IMR-90 (cell line): ENCODE data around the gene SERPINB10. TPM values are rescaled to one million over a fixed set of nuclear protein-coding genes. Genes with fewer than 3 reads are reported as not detected.

Experiments
- ATAC-seq: fragments of 200-7000 bp; cut with Tn5 transposase; 2 replicates; pipeline ENCODE4 v1.9.1; 2020; ENCODE audit warnings: low read depth, mild to moderate bottlenecking, moderate library complexity
- BruUV-seq: library from RNA; stranded (reverse); fragments of 400-500 nt; replicated peaks from 2 replicates; lab custom pipeline; 2021; lab: Mats Ljungman, UMichigan
- CTCF ChIA-PET: fragments of 300-600 bp; formaldehyde crosslinking; extraction: SDS; loops from one replicate; lab custom pipeline; 2021; ENCODE audit warnings: antibody characterized with exemption; lab: Yijun Ruan, JAX
- POLR2A ChIA-PET: fragments of 300-600 bp; sonication (Branson Sonifier 250); formaldehyde crosslinking; loops from one replicate; lab custom pipeline; 2022; ENCODE audit warnings: antibody characterized with exemption; ENCODE audit not compliant: unreplicated experiment; lab: Charles Lee
- DNase-seq: peaks from one replicate; pipeline ENCODE4 v3.0.0; 2013
- H2AFZ ChIP-seq: replicated peaks from 2 replicates; pipeline ENCODE3; 2013; ENCODE audit warnings: low read length, mild to moderate bottlenecking; ENCODE audit not compliant: poor library complexity
- H2AK5ac ChIP-seq: 2 replicates; pipeline ENCODE4 v1.6.1; 2013; ENCODE audit warnings: low read depth, low read length, inconsistent platforms
- H2AK9ac ChIP-seq: replicated peaks from 2 replicates; pipeline ENCODE3; 2013; ENCODE audit warnings: mild to moderate bottlenecking, low read depth, low read length, moderate library complexity; ENCODE audit not compliant: poor library complexity
- H2BK120ac ChIP-seq: 2 replicates; pipeline ENCODE4 v1.6.1; 2013; ENCODE audit warnings: low read depth, low read length, inconsistent platforms
- H2BK15ac ChIP-seq: 3 replicates; pipeline ENCODE4 v1.6.1; 2013; ENCODE audit warnings: low read depth, low read length, inconsistent platforms
- H2BK20ac ChIP-seq: 2 replicates; pipeline ENCODE4 v1.6.1; 2013; ENCODE audit warnings: low read depth, mild to moderate bottlenecking, inconsistent platforms, low read length, moderate library complexity
- H2BK5ac ChIP-seq: 2 replicates; pipeline ENCODE4 v1.6.1; 2013; ENCODE audit warnings: mild to moderate bottlenecking, low read depth, low read length, inconsistent platforms; ENCODE audit not compliant: poor library complexity, severe bottlenecking
- H3K14ac ChIP-seq: replicated peaks from 2 replicates; pipeline ENCODE4 v1.6.1; 2013; ENCODE audit warnings: low read depth, low read length, inconsistent platforms
- H3K18ac ChIP-seq: 2 replicates; pipeline ENCODE4 v1.6.1; 2013; ENCODE audit warnings: low read depth, low read length, control low read depth
- H3K23ac ChIP-seq: 2 replicates; pipeline ENCODE4 v1.6.1; 2013; ENCODE audit warnings: low read depth, low read length, inconsistent platforms
- H3K27ac ChIP-seq: 2 replicates; pipeline ENCODE4 v1.5.1; 2013; ENCODE audit warnings: mild to moderate bottlenecking, control low read depth, low read length; ENCODE audit not compliant: insufficient read depth
- H3K27me3 ChIP-seq: 2 replicates; pipeline ENCODE4 v1.6.1; 2013; ENCODE audit warnings: low read length; ENCODE audit not compliant: control insufficient read depth, insufficient read depth
- H3K36me3 ChIP-seq: 2 replicates; pipeline ENCODE4 v1.6.1; 2013; ENCODE audit warnings: low read length, mixed read lengths; ENCODE audit not compliant: control insufficient read depth, insufficient read depth
- H3K4ac ChIP-seq: 2 replicates; pipeline ENCODE4 v1.6.1; 2013; ENCODE audit warnings: low read depth, low read length, inconsistent platforms
- H3K4me1 ChIP-seq: 2 replicates; pipeline ENCODE4 v1.6.1; 2013; ENCODE audit warnings: low read length, mixed read lengths; ENCODE audit not compliant: control insufficient read depth, insufficient read depth
- H3K4me2 ChIP-seq: 2 replicates; pipeline ENCODE4 v1.6.1; 2013; ENCODE audit warnings: low read depth, mild to moderate bottlenecking, control low read depth, low read length, moderate library complexity
- H3K4me3 ChIP-seq: 2 replicates; pipeline ENCODE4 v1.5.1; 2013; ENCODE audit warnings: low read depth, mild to moderate bottlenecking, control low read depth, low read length, moderate library complexity; ENCODE audit not compliant: insufficient read depth
- H3K56ac ChIP-seq: 2 replicates; pipeline ENCODE4 v1.6.1; 2013; ENCODE audit warnings: low read length, inconsistent platforms; ENCODE audit not compliant: insufficient read depth; ENCODE audit errors: extremely low read depth
- H3K79me1 ChIP-seq, 2 experiments: 2 replicates each; pipeline ENCODE4 v1.6.1; 2013; ENCODE audit warnings: low read length in 2 of 2, inconsistent platforms in 1 of 2, low read depth in 1 of 2
- H3K9ac ChIP-seq: 2 replicates; pipeline ENCODE4 v1.6.1; 2013; ENCODE audit warnings: low read depth, low read length, control low read depth
- H3K9me1 ChIP-seq: 2 replicates; pipeline ENCODE4 v1.6.1; 2013; ENCODE audit warnings: low read length, inconsistent platforms; ENCODE audit not compliant: insufficient read depth
- H3K9me3 ChIP-seq: 2 replicates; pipeline ENCODE4 v1.6.1; 2013; ENCODE audit warnings: low read length; ENCODE audit not compliant: control insufficient read depth, insufficient read depth
- H4K20me1 ChIP-seq: 2 replicates; pipeline ENCODE4 v1.6.1; 2013; ENCODE audit warnings: low read length, inconsistent platforms; ENCODE audit not compliant: insufficient read depth
- H4K5ac ChIP-seq: 2 replicates; pipeline ENCODE4 v1.6.1; 2013; ENCODE audit warnings: mild to moderate bottlenecking, low read depth, low read length, control low read depth
- H4K8ac ChIP-seq, 2 experiments: 2 replicates each; pipeline ENCODE4 v1.6.1; 2013; ENCODE audit warnings: low read depth in 2 of 2, low read length in 2 of 2, control low read depth in 1 of 2, inconsistent platforms in 1 of 2
- H4K91ac ChIP-seq: 2 replicates; pipeline ENCODE4 v1.6.1; 2013; ENCODE audit warnings: low read depth, low read length, inconsistent platforms; ENCODE audit not compliant: insufficient read depth
- BHLHE40 ChIP-seq: fragments of 150-350 bp; IDR thresholded peaks from 2 replicates; pipeline ENCODE4 v1.6.1; 2016; ENCODE audit warnings: mild to moderate bottlenecking, low read depth, low read length
- CHD1 ChIP-seq: IDR thresholded peaks from 2 replicates; pipeline ENCODE4 v1.6.1; 2012; ENCODE audit warnings: low read depth, low read length, improper control_type of control experiment
- CTCF ChIP-seq: conservative IDR thresholded peaks from 2 replicates; pipeline ENCODE4 v1.5.1; 2012; ENCODE audit warnings: mild to moderate bottlenecking, low read depth, low read length, improper control_type of control experiment
- ELK1 ChIP-seq: fragments of 150-350 bp; IDR thresholded peaks from 2 replicates; pipeline ENCODE4 v1.6.1; 2016; ENCODE audit warnings: low read depth, mild to moderate bottlenecking, low read length, moderate library complexity, borderline replicate concordance
- FOS ChIP-seq: fragments of 150-350 bp; IDR thresholded peaks from 2 replicates; pipeline ENCODE4 v1.6.1; 2016; ENCODE audit warnings: low read depth, low read length
- MAFK ChIP-seq: IDR thresholded peaks from 2 replicates; pipeline ENCODE4 v1.6.1; 2012; ENCODE audit warnings: low read depth, low read length, improper control_type of control experiment
- MXI1 ChIP-seq: IDR thresholded peaks from 2 replicates; pipeline ENCODE4 v1.6.1; 2012; ENCODE audit warnings: low read depth, mild to moderate bottlenecking, low read length, moderate library complexity, borderline replicate concordance
- NFE2L2 ChIP-seq: fragments of 150-350 bp; IDR thresholded peaks from 2 replicates; pipeline ENCODE4 v1.6.1; 2016; ENCODE audit warnings: low read depth, mild to moderate bottlenecking, low read length
- RAD21 ChIP-seq: IDR thresholded peaks from 2 replicates; pipeline ENCODE4 v1.6.1; 2012; ENCODE audit warnings: low read length, improper control_type of control experiment
- RCOR1 ChIP-seq: IDR thresholded peaks from 2 replicates; pipeline ENCODE4 v1.6.1; 2012; ENCODE audit warnings: mild to moderate bottlenecking, low read length, improper control_type of control experiment; ENCODE audit not compliant: insufficient replicate concordance
- SMC3 ChIP-seq: fragments of 150-350 bp; IDR thresholded peaks from 2 replicates; pipeline ENCODE4 v1.6.1; 2016; ENCODE audit warnings: low read depth, mild to moderate bottlenecking, antibody characterized with exemption, low read length, moderate library complexity
- WGBS, 2 experiments: methylation state at CpG; one replicate each; pipeline versions ENCODE4 v1.1.5 to v1.1.7; 2013; ENCODE audit warnings: missing lambda C conversion rate in 2 of 2; ENCODE audit not compliant: insufficient read length in 1 of 2; ENCODE audit errors: extremely low coverage in 2 of 2; 5-methylcytosine and 5-hydroxymethylcytosine counted together
- dilution Hi-C: fragments of 300-500 bp; cut with HindIII; formaldehyde crosslinking; loops from one replicate; pipeline ENCODE4 v1.14.3; 2018; ENCODE audit warnings: low sequenced_read_pairs; ENCODE audit not compliant: unreplicated experiment
- in situ Hi-C: fragments of 300-500 bp; cut with MboI; formaldehyde crosslinking; loops from 3 replicates; pipeline ENCODE4 v1.14.3; 2019; ENCODE audit warnings: low sequenced_read_pairs, inconsistent platforms, mixed read lengths
- intact Hi-C: fragments of 100-400 bp; cut with micrococcal nuclease; formaldehyde crosslinking; loops from 2 replicates; pipeline ENCODE4 v1.10.0; 2022
- polyA plus RNA-seq, 3 experiments: library from polyadenylated mRNA; depleted of rRNA; stranded (reverse); fragments of >200 nt; gene quantifications; 2 replicates each; pipeline ENCODE4 v1.2.3, GENCODE V29; 2012; ENCODE audit warnings: low replicate concordance in 1 of 3
- total RNA-seq: library from RNA; depleted of rRNA; stranded (reverse); fragments of >200 nt; gene quantifications from 2 replicates; pipeline ENCODE4 v1.2.3, GENCODE V29; 2012

SERPINB10 gene
- total and polyA plus RNA-seq, 2 of the 4 experiments (the other 2 are of a cell fraction), result not detected

GRCh38 chr18:63869851-63870250, 37.9 kb upstream of the SERPINB10 start (continued):
- TF ChIP-seq CTCF, result no peak
- TF ChIP-seq SMC3, result no peak

- Histone ChIP-seq H3K36me3 (no peaks in the 10 kb centered on the region), H2BK120ac (peak overlapping the region; percentile 14; the same call in 1 of the 2 replicates), H3K4ac (no peak overlapping the region), H3K9ac (no peak overlapping the region), H3K9me1 (peaks cover 5% of the 10 kb centered on the region; the same call in 1 of the 2 replicates), H3K18ac (no peak overlapping the region), H3K4me2 (no peak overlapping the region), H2BK20ac (no peak overlapping the region), H3K56ac (no peak overlapping the region), H2AFZ (no peak overlapping the region), H2BK15ac (no peak overlapping the region; the same call in 2 of the 3 replicates), H3K23ac (no peak overlapping the region), H3K4me1 (no peaks in the 10 kb centered on the region), H4K20me1 (no peaks in the 10 kb centered on the region), H2AK9ac (no peak overlapping the region), H4K91ac (no peak overlapping the region), H3K9me3 (no peaks in the 10 kb centered on the region), H3K79me1 (no peaks in the 10 kb centered on the region), H4K5ac (no peak overlapping the region), H3K14ac (no peak overlapping the region), H3K4me3 (no peak overlapping the region), H3K27ac (no peak overlapping the region), H4K8ac (no peak overlapping the region), H2BK5ac (no peak overlapping the region), H2AK5ac (no peak overlapping the region), H3K27me3 (no peaks in the 10 kb centered on the region)
- DNase-seq (no peak), ATAC-seq (no peak)
- intact Hi-C loops, result no loop called here
- CTCF ChIA-PET, result no interaction called here
- TF ChIP-seq FOS (no peak), RAD21 (no peak), CHD1 (no peak), BHLHE40 (no peak), CTCF (no peak), ELK1 (no peak), MXI1 (no peak), RCOR1 (no peak), MAFK (no peak), NFE2L2 (no peak), SMC3 (no peak)
- in situ Hi-C loops, result no loop called here
- no TSS peak for BruUV-seq
- no CpG with 5 or more reads among the region's 1 CpG for WGBS, 2 experiments
- dilution Hi-C loops, result no loop called here
- POLR2A ChIA-PET, result no interaction called here
Measured at GRCh38 chr18:63871836-63872235, 35.9 kb upstream of the SERPINB10 start.
